Ectodermal cell (in vitro differentiated cells): Measurements from ENCODE around the gene ADAMTS17.

Experiments
- H3K27ac ChIP-seq: 2 replicates; pipeline ENCODE4 v1.7.0; 2013; ENCODE audit warnings: mild to moderate bottlenecking, low read depth, low read length; ENCODE audit not compliant: insufficient read depth, poor library complexity, severe bottlenecking
- H3K27me3 ChIP-seq: 2 replicates; pipeline ENCODE4 v1.7.0; 2013; ENCODE audit warnings: mild to moderate bottlenecking, low read length; ENCODE audit not compliant: insufficient read depth, control insufficient read depth, poor library complexity, severe bottlenecking
- H3K36me3 ChIP-seq: one replicate; pipeline ENCODE4 v1.7.0; 2013; ENCODE audit warnings: low read length; ENCODE audit not compliant: control insufficient read depth, insufficient read depth
- H3K4me1 ChIP-seq: one replicate; pipeline ENCODE4 v1.7.0; 2013; ENCODE audit warnings: low read length; ENCODE audit not compliant: control insufficient read depth, insufficient read depth
- H3K4me3 ChIP-seq: 2 replicates; pipeline ENCODE4 v1.7.0; 2013; ENCODE audit warnings: low read depth, low read length, control low read depth; ENCODE audit not compliant: insufficient read depth
- H3K9me3 ChIP-seq: 2 replicates; pipeline ENCODE4 v1.7.0; 2013; ENCODE audit warnings: mild to moderate bottlenecking, low read length, moderate library complexity; ENCODE audit not compliant: control insufficient read depth
- WGBS, 2 experiments: methylation state at CpG; one replicate each; pipeline ENCODE4 v1.1.7; 2013; ENCODE audit warnings: missing lambda C conversion rate in 2 of 2; 5-methylcytosine and 5-hydroxymethylcytosine counted together

Gene ADAMTS17

GRCh38 chr15:99954361-99955180, 387.2 kb downstream of the ADAMTS17 start:
- Histone ChIP-seq H3K4me3 (no peak overlapping the region), H3K27me3 (no peaks in the 10 kb centered on the region), H3K4me1 (no peaks in the 10 kb centered on the region), H3K36me3 (no peaks in the 10 kb centered on the region), H3K9me3 (no peaks in the 10 kb centered on the region), H3K27ac (no peak overlapping the region)
- WGBS, 2 experiments, result 84 to 85% methylated on average over 11 of the region's 11 CpGs

- no peak overlapping the region for H3K27ac ChIP-seq
- H3K27me3 ChIP-seq, result no peaks in the 10 kb centered on the region
- H3K9me3 ChIP-seq, result no peaks in the 10 kb centered on the region
- H3K4me1 ChIP-seq, result no peaks in the 10 kb centered on the region
- H3K36me3 ChIP-seq, result no peaks in the 10 kb centered on the region
- 93 to 94% methylated on average over 7 of the region's 7 CpGs for WGBS, 2 experiments
- H3K4me3 ChIP-seq, result no peak overlapping the region
These were observed 387.9 kb downstream of the ADAMTS17 start for GRCh38 chr15:99953886-99954285.

DNA sequence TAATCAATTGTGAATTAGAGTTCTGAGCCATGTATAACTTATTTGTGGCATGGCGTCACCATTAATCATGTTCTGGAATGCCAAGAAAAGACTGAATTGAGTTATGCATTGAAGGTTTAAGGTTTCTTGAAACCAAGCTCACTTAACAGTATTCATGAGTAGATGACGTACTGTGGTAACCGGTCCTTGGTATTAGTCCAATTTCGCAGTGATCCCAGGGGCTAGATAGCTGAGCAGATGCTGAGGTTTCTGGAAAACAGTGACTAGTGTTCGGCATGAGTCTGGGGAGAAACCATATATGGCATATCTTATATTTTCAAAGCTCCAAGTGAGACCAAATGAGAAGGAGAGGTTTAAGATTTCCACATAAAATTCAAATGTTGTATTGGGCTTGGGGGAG, 390.3 kb downstream of the ADAMTS17 start:
- WGBS, 2 experiments, result 81 to 90% methylated on average over 5 of the region's 5 CpGs
- H3K4me1 ChIP-seq, result no peaks in the 10 kb centered on the region

DNA sequence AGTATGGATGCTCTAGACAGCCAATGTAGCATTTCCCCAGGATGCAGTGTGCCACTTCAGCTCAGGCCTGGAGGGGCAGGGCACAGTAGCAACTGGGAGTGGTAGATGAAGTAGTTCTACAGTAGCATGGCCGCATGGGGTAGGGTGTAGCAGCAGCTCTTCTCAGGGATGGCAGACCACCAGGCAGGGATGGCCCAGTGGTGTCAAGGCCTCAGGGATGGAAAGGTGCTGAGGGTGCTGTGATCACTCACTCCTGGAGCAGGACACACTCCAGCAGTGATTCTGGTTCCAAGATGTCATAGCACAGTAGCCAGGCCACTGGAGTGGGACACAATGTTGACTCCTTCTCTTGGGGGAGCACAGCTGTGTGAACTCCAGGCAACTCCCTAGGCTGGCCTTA, 397.6 kb downstream of the ADAMTS17 start:
- H3K9me3 ChIP-seq, result no peaks in the 10 kb centered on the region
- H3K27me3 ChIP-seq, result no peaks in the 10 kb centered on the region
- no peaks in the 10 kb centered on the region for H3K4me1 ChIP-seq
- no peak overlapping the region for H3K27ac ChIP-seq
- 95 to 98% methylated on average over 1 of the region's 1 CpG for WGBS, 2 experiments
- H3K36me3 ChIP-seq, result no peaks in the 10 kb centered on the region
- H3K4me3 ChIP-seq, result no peak overlapping the region

More for the DNA sequence above, 390.3 kb downstream of the ADAMTS17 start:
- Histone ChIP-seq H3K27me3 (no peaks in the 10 kb centered on the region), H3K27ac (no peak overlapping the region), H3K36me3 (no peaks in the 10 kb centered on the region), H3K4me3 (no peak overlapping the region), H3K9me3 (no peaks in the 10 kb centered on the region)

DNA sequence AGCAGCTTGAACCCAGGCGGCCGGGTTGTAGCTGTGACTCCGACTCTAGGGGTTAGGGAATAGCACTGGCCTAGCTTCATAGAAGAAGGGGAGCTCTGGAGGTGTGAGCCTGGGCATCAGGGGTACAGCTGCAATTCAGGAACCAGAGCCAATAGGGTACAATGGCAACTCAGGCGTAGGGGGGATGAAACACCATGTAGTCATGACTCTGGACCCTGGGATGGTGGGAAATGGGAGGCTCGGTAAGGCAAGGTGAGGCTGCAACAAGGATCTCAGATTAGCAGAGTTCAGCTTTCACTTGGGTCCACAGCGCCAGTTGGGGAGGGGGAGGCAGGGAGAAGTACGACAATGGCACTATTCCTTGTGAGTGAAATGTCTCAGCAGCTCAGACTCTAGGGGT, 398.3 kb downstream of the ADAMTS17 start:
- Histone ChIP-seq H3K27ac (no peak overlapping the region), H3K27me3 (no peaks in the 10 kb centered on the region), H3K9me3 (no peaks in the 10 kb centered on the region), H3K4me3 (no peak overlapping the region), H3K36me3 (no peaks in the 10 kb centered on the region), H3K4me1 (no peaks in the 10 kb centered on the region)
- 93 to 94% methylated on average over 7 of the region's 7 CpGs for whole genome bisulfite sequencing, 2 experiments

GRCh38 chr15:99932676-99933402, 408.9 kb downstream of the ADAMTS17 start:
- Histone ChIP-seq H3K27ac (no peak overlapping the region), H3K4me1 (no peaks in the 10 kb centered on the region), H3K9me3 (no peaks in the 10 kb centered on the region), H3K36me3 (no peaks in the 10 kb centered on the region), H3K27me3 (peaks cover 22% of the 10 kb centered on the region), H3K4me3 (no peak overlapping the region)
- 93 to 94% methylated on average over 13 of the region's 13 CpGs for WGBS, 2 experiments

- Histone ChIP-seq H3K4me1 (no peaks in the 10 kb centered on the region), H3K4me3 (no peak overlapping the region), H3K9me3 (no peaks in the 10 kb centered on the region), H3K36me3 (no peaks in the 10 kb centered on the region), H3K27ac (no peak overlapping the region), H3K27me3 (peaks cover 22% of the 10 kb centered on the region)
- WGBS, 2 experiments, result 90% methylated on average over 12 to 13 of the region's 13 CpGs
These were observed 409.8 kb downstream of the ADAMTS17 start for GRCh38 chr15:99931703-99932603.

- Histone ChIP-seq H3K9me3 (no peaks in the 10 kb centered on the region), H3K36me3 (no peaks in the 10 kb centered on the region), H3K4me3 (no peak overlapping the region), H3K27me3 (peaks cover 22% of the 10 kb centered on the region), H3K4me1 (no peaks in the 10 kb centered on the region), H3K27ac (no peak overlapping the region)
- WGBS, 2 experiments, result 68 to 75% methylated on average over 1 of the region's 1 CpG
These were observed 411.1 kb downstream of the ADAMTS17 start for GRCh38 chr15:99930696-99931095.

- Histone ChIP-seq H3K27ac (no peak overlapping the region), H3K4me3 (no peak overlapping the region), H3K36me3 (no peaks in the 10 kb centered on the region), H3K4me1 (no peaks in the 10 kb centered on the region), H3K9me3 (no peaks in the 10 kb centered on the region), H3K27me3 (peaks cover 22% of the 10 kb centered on the region)
- 20 to 30% methylated on average over 11 of the region's 11 CpGs for WGBS, 2 experiments
These were observed 412.5 kb downstream of the ADAMTS17 start for GRCh38 chr15:99929266-99929665.
